Body of pancreas (tissue), 4 donors: ENCODE results near the gene PITPNC1.

ENCODE experiments used
- CTCF ChIP-seq, 7 experiments: fragments of 450-650 bp in 4 of 7; fragments of 200-600 bp in 3 of 7; sonication (generic) in 3 of 7; IDR thresholded peaks; one replicate each; pipeline ENCODE4 v1.5.1; 2016 to 2019; ENCODE audit warnings: antibody characterized with exemption in 7 of 7
- POLR2A ChIP-seq, 3 donors: fragments of 450-650 bp; IDR thresholded peaks; one replicate each; pipeline ENCODE4 v1.6.1; 2016; ENCODE audit warnings: antibody characterized with exemption in 3 of 3, mild to moderate bottlenecking in 2 of 3

- TF ChIP-seq POLR2A (IDR thresholded peaks at IDR 0.05), result no peak
- no peak for TF ChIP-seq CTCF (IDR thresholded peaks at IDR 0.05)
These were observed 310.4 kb downstream of the PITPNC1 start for GRCh38 chr17:67687511-67687910.
